ENCODE results near the gene WFIKKN1. TPM values are rescaled to one million over a fixed set of nuclear protein-coding genes. Genes with fewer than 3 reads are reported as not detected.

Gene WFIKKN1
- total and polyA plus RNA-seq, 7 donors, result 0.30 to 2.0 (median 0.36) TPM

- intact Hi-C loops (cut with DNase I), result no loop called here
- Histone ChIP-seq H3K27ac (no peak overlapping the region), H3K36me3 (ENCODE audit: insufficient read depth in 1 of 2, low read depth in 1 of 2) (no peaks in the 10 kb centered on the region), H3K9me3 (no peaks in the 10 kb centered on the region), H3K27me3 (ENCODE audit: insufficient read depth in 3 of 3, low read length in 2 of 3) (no peaks in the 10 kb centered on the region), H3K4me1 (peaks cover 31% of the 10 kb centered on the region), H3K4me3 (no peak overlapping the region)
- no peak for DNase-seq
- TF ChIP-seq CTCF (IDR thresholded peaks at IDR 0.05), result no peak
- WGBS, 3 donors, result 92 to 96% (median 96%) methylated on average over 22 of the region's 22 CpGs
- no peak for ATAC-seq
Observed at GRCh38 chr16:606656-607307, 24.0 kb upstream of the WFIKKN1 start.

GRCh38 chr16:608019-608418 is 22.8 kb upstream of the WFIKKN1 start:
- peaks cover 23% of the 10 kb centered on the region for H3K4me1 ChIP-seq
- no peak overlapping the region for H3K27ac ChIP-seq
- intact Hi-C loops (cut with DNase I), result no loop called here
- H3K4me3 ChIP-seq, result no peak overlapping the region
- WGBS, 3 donors, result 84 to 91% (median 87%) methylated on average over 10 of the region's 10 CpGs
- no peaks in the 10 kb centered on the region for H3K27me3 ChIP-seq (ENCODE audit: insufficient read depth in 3 of 3, low read length in 2 of 3)
- no peak for DNase-seq
- no peaks in the 10 kb centered on the region for H3K36me3 ChIP-seq (ENCODE audit: insufficient read depth in 1 of 2, low read depth in 1 of 2)
- H3K9me3 ChIP-seq, result no peaks in the 10 kb centered on the region
- ATAC-seq, result no peak
- TF ChIP-seq CTCF (IDR thresholded peaks at IDR 0.05), result no peak

GRCh38 chr16:609316-609715 is 21.5 kb upstream of the WFIKKN1 start:
- TF ChIP-seq CTCF (IDR thresholded peaks at IDR 0.05), result no peak
- 87 to 95% (median 90%) methylated on average over 13 of the region's 13 CpGs for WGBS, 3 donors
- no peak for DNase-seq
- H3K4me1 ChIP-seq, result peaks cover 23% of the 10 kb centered on the region
- H3K36me3 ChIP-seq (ENCODE audit: insufficient read depth in 1 of 2, low read depth in 1 of 2), result no peaks in the 10 kb centered on the region
- ATAC-seq, result no peak
- no peak overlapping the region for H3K4me3 ChIP-seq
- no peaks in the 10 kb centered on the region for H3K27me3 ChIP-seq (ENCODE audit: insufficient read depth in 3 of 3, low read length in 2 of 3)
- H3K27ac ChIP-seq, result no peak overlapping the region
- intact Hi-C loops (cut with DNase I), result no loop called here
- no peaks in the 10 kb centered on the region for H3K9me3 ChIP-seq

- intact Hi-C loops (cut with DNase I), result loop anchor here in 1 of 2 donors (2.0 kb wide), 1 partner anchor 31 kb away; no protein-coding TSS in a partner anchor
- H3K9me3 ChIP-seq, result no peaks in the 10 kb centered on the region
- peaks cover 0 to 4% of the 10 kb centered on the region in 2 donors for H3K36me3 ChIP-seq (ENCODE audit: insufficient read depth in 1 of 2, low read depth in 1 of 2)
- TF ChIP-seq CTCF (IDR thresholded peaks at IDR 0.05), result no peak
- no peaks in the 10 kb centered on the region for H3K27me3 ChIP-seq (ENCODE audit: insufficient read depth in 3 of 3, low read length in 2 of 3)
- 80 to 84% (median 80%) methylated on average over 14 of the region's 14 CpGs for WGBS, 3 donors
- H3K4me3 ChIP-seq, result no peak overlapping the region
- ATAC-seq (peak; percentile 40 to 60 (median 48)), DNase-seq (no peak)
- peaks cover 23% of the 10 kb centered on the region for H3K4me1 ChIP-seq
- H3K27ac ChIP-seq, result peak overlapping the region; percentile 55
Observed at GRCh38 chr16:609984-610383, 20.8 kb upstream of the WFIKKN1 start.

Measured in psoas muscle (tissue), 8 donors.